Measurements from ENCODE around the gene ZNF786. TPM values are rescaled to one million over a fixed set of nuclear protein-coding genes. Genes with fewer than 3 reads are reported as not detected.
A peak's percentile ranks its signal among the peaks of the same experiment; 100 is the strongest.
"Not testable (repeated sequence)": the region's sequence is repeated elsewhere in the genome, so short reads cannot be mapped to it uniquely, and the experiment has no call there.

Gene ZNF786
- total RNA-seq, 1 donor: 6.5 TPM

GRCh38 chr7:149070372-149071125, 20.0 kb downstream of the ZNF786 start:
- no peaks in the 10 kb centered on the region for H3K4me1 ChIP-seq (ENCODE audit: insufficient read depth, low read length)
- no peak overlapping the region for H3K4me2 ChIP-seq (ENCODE audit: insufficient read depth, low read length)
- H3K9me3 ChIP-seq (ENCODE audit: low read depth, low read length): no peaks in the 10 kb centered on the region
- DNase-seq (ENCODE audit: insufficient read length, low spot score, missing footprints): peak; percentile 37
- no peak overlapping the region for H3K4me3 ChIP-seq (ENCODE audit: insufficient read depth, low read length)
- no peaks in the 10 kb centered on the region for H4K20me1 ChIP-seq (ENCODE audit: insufficient read depth, low read length)
- H3K27me3 ChIP-seq (ENCODE audit: insufficient read depth, low read length): no peaks in the 10 kb centered on the region
- no peak overlapping the region for H3K27ac ChIP-seq (ENCODE audit: low read depth, low read length)
- peaks cover 26% of the 10 kb centered on the region for H3K36me3 ChIP-seq (ENCODE audit: insufficient read depth, low read length)
- TF ChIP-seq CTCF (IDR thresholded peaks at IDR 0.05; ENCODE audit: extremely low read depth, low read depth, low read length): no peak
- H3K79me2 ChIP-seq (ENCODE audit: insufficient read depth, low read length): no peaks in the 10 kb centered on the region
- no peak overlapping the region for H2AFZ ChIP-seq (ENCODE audit: low read length)

- Histone ChIP-seq H3K4me3 (ENCODE audit: insufficient read depth, low read length) (no peak overlapping the region), H3K27me3 (ENCODE audit: insufficient read depth, low read length) (no peaks in the 10 kb centered on the region), H3K4me2 (ENCODE audit: insufficient read depth, low read length) (no peak overlapping the region), H3K9me3 (ENCODE audit: low read depth, low read length) (no peaks in the 10 kb centered on the region), H3K4me1 (ENCODE audit: insufficient read depth, low read length) (no peaks in the 10 kb centered on the region), H3K79me2 (ENCODE audit: insufficient read depth, low read length) (no peaks in the 10 kb centered on the region), H3K27ac (ENCODE audit: low read depth, low read length) (no peak overlapping the region), H4K20me1 (ENCODE audit: insufficient read depth, low read length) (no peaks in the 10 kb centered on the region), H3K36me3 (ENCODE audit: insufficient read depth, low read length) (peaks cover 26% of the 10 kb centered on the region), H2AFZ (ENCODE audit: low read length) (no peak overlapping the region)
- peak; percentile 76 for DNase-seq (ENCODE audit: insufficient read length, low spot score, missing footprints)
- TF ChIP-seq CTCF (IDR thresholded peaks at IDR 0.05; ENCODE audit: extremely low read depth, low read depth, low read length): no peak
These were observed 22.6 kb downstream of the ZNF786 start for GRCh38 chr7:149067869-149068268.

GRCh38 chr7:149063476-149063875, 27.0 kb downstream of the ZNF786 start:
- H3K36me3 ChIP-seq (ENCODE audit: insufficient read depth, low read length): no peaks in the 10 kb centered on the region
- H3K79me2 ChIP-seq (ENCODE audit: insufficient read depth, low read length): no peaks in the 10 kb centered on the region
- H3K4me3 ChIP-seq (ENCODE audit: insufficient read depth, low read length): no peak overlapping the region
- no peaks in the 10 kb centered on the region for H3K9me3 ChIP-seq (ENCODE audit: low read depth, low read length)
- H3K27ac ChIP-seq (ENCODE audit: low read depth, low read length): no peak overlapping the region
- no peak overlapping the region for H2AFZ ChIP-seq (ENCODE audit: low read length)
- H4K20me1 ChIP-seq (ENCODE audit: insufficient read depth, low read length): no peaks in the 10 kb centered on the region
- no peak for DNase-seq (ENCODE audit: insufficient read length, low spot score, missing footprints)
- no peaks in the 10 kb centered on the region for H3K4me1 ChIP-seq (ENCODE audit: insufficient read depth, low read length)
- TF ChIP-seq CTCF (IDR thresholded peaks at IDR 0.05; ENCODE audit: extremely low read depth, low read depth, low read length): no peak
- H3K27me3 ChIP-seq (ENCODE audit: insufficient read depth, low read length): no peaks in the 10 kb centered on the region
- no peak overlapping the region for H3K4me2 ChIP-seq (ENCODE audit: insufficient read depth, low read length)

- H3K36me3 ChIP-seq (ENCODE audit: insufficient read depth, low read length); H3K4me2 ChIP-seq (ENCODE audit: insufficient read depth, low read length); H3K9me3 ChIP-seq (ENCODE audit: low read depth, low read length); H2AFZ ChIP-seq (ENCODE audit: low read length); H4K20me1 ChIP-seq (ENCODE audit: insufficient read depth, low read length); H3K27ac ChIP-seq (ENCODE audit: low read depth, low read length); H3K79me2 ChIP-seq (ENCODE audit: insufficient read depth, low read length); H3K27me3 ChIP-seq (ENCODE audit: insufficient read depth, low read length); H3K4me1 ChIP-seq (ENCODE audit: insufficient read depth, low read length); H3K4me3 ChIP-seq (ENCODE audit: insufficient read depth, low read length); DNase-seq (ENCODE audit: insufficient read length, low spot score, missing footprints): not testable (repeated sequence)
These were observed 28.2 kb downstream of the ZNF786 start for GRCh38 chr7:149062217-149062899.
